SK-N-SH (cell line): ENCODE measurements around the gene ZIC3. TPM values are rescaled to one million over a fixed set of nuclear protein-coding genes. Genes with fewer than 3 reads are reported as not detected.

Experiments
- CTCF ChIA-PET: fragments of 300-600, 350-600 bp; formaldehyde crosslinking; extraction: SDS; loops from one replicate; lab custom pipeline; 2021; lab: Yijun Ruan, JAX
- POLR2A ChIA-PET: fragments of 350-600 bp; sonication (Branson Sonifier 250); formaldehyde crosslinking; extraction: SDS; loops from one replicate; lab custom pipeline; 2020; ENCODE audit warnings: antibody characterized with exemption, inconsistent platforms; lab: Yijun Ruan, JAX
- DNase-seq: peaks from one replicate; pipeline ENCODE4 v3.0.0; 2012
- H2AFZ ChIP-seq: fragments of 200-600 bp; sonication (generic); 2 replicates; pipeline ENCODE4 v1.8.1; 2016; ENCODE audit warnings: antibody characterized with exemption, mild to moderate bottlenecking, low read depth
- H3F3A ChIP-seq: fragments of 200-600 bp; sonication (generic); replicated peaks from 2 replicates; pipeline ENCODE3; 2016; ENCODE audit warnings: antibody characterized with exemption, mild to moderate bottlenecking; ENCODE audit not compliant: insufficient read depth
- H3K27ac ChIP-seq, 2 experiments: fragments of 200-500 bp in 1 of 2; fragments of 200-600 bp in 1 of 2; sonication (Bioruptor generic) in 1 of 2; sonication (generic), shearing (Covaris generic) in 1 of 2; 2 replicates each; pipeline versions ENCODE4 v1.5.1 to v1.6.1; 2014 to 2016; ENCODE audit warnings: low read depth in 2 of 2, inconsistent platforms in 1 of 2, low read length in 1 of 2, mild to moderate bottlenecking in 1 of 2, mixed read lengths in 1 of 2
- H3K27me3 ChIP-seq: fragments of 200-600 bp; sonication (generic), shearing (Covaris generic); 2 replicates; pipeline ENCODE4 v1.6.1; 2016; ENCODE audit warnings: mixed run types; ENCODE audit not compliant: insufficient read depth
- H3K36me3 ChIP-seq, 2 experiments: fragments of 200-500 bp in 1 of 2; fragments of 200-600 bp in 1 of 2; sonication (Bioruptor generic) in 1 of 2; sonication (generic) in 1 of 2; replicated peaks in 1 of 2; 2 replicates each; pipeline versions ENCODE3 to v1.5.1; 2014 to 2016; ENCODE audit warnings: low read length in 1 of 2, mild to moderate bottlenecking in 1 of 2; ENCODE audit not compliant: insufficient read depth in 2 of 2, control insufficient read depth in 1 of 2
- H3K4me1 ChIP-seq, 2 experiments: fragments of 200-500 bp in 1 of 2; fragments of 200-600 bp in 1 of 2; sonication (Bioruptor generic) in 1 of 2; sonication (generic), shearing (Covaris generic) in 1 of 2; 2 replicates each; pipeline versions ENCODE4 v1.5.1 to v1.6.1; 2014 to 2016; ENCODE audit warnings: low read depth in 1 of 2, low read length in 1 of 2, mixed run types in 1 of 2; ENCODE audit not compliant: insufficient read depth in 2 of 2, control insufficient read depth in 1 of 2
- H3K4me2 ChIP-seq: fragments of 200-600 bp; sonication (generic), shearing (Covaris generic); 2 replicates; pipeline ENCODE4 v1.6.1; 2017; ENCODE audit warnings: mixed run types
- H3K4me3 ChIP-seq, 2 experiments: fragments of 200-500 bp in 1 of 2; fragments of 200-600 bp in 1 of 2; sonication (Bioruptor generic) in 1 of 2; sonication (generic), shearing (Covaris generic) in 1 of 2; 2 replicates each; pipeline versions ENCODE4 v1.5.1 to v1.8.1; 2014 to 2016; ENCODE audit warnings: low read depth in 2 of 2, inconsistent platforms in 1 of 2, low read length in 1 of 2, mild to moderate bottlenecking in 1 of 2, mixed read lengths in 1 of 2, moderate library complexity in 1 of 2
- H3K79me2 ChIP-seq: fragments of 200-600 bp; sonication (generic); 2 replicates; pipeline ENCODE4 v1.8.1; 2017; ENCODE audit warnings: mild to moderate bottlenecking; ENCODE audit not compliant: insufficient read depth
- H3K9ac ChIP-seq: fragments of 200-600 bp; sonication (generic); 2 replicates; pipeline ENCODE4 v1.6.1; 2017; ENCODE audit warnings: mixed run types
- H3K9me2 ChIP-seq: fragments of 200-600 bp; sonication (generic); 2 replicates; pipeline ENCODE4 v1.6.1; 2017; ENCODE audit warnings: mixed run types
- H3K9me3 ChIP-seq: fragments of 200-600 bp; sonication (generic); 2 replicates; pipeline ENCODE4 v1.6.1; 2017; ENCODE audit warnings: mixed run types, mild to moderate bottlenecking, moderate library complexity
- H4K20me1 ChIP-seq: fragments of 200-600 bp; sonication (generic); 2 replicates; pipeline ENCODE4 v1.6.1; 2017; ENCODE audit warnings: mild to moderate bottlenecking, mixed run types; ENCODE audit not compliant: insufficient read depth
- FOXJ3 ChIP-seq: sonication (generic); formaldehyde crosslinking; IDR thresholded peaks from 2 replicates; pipeline ENCODE4 v1.5.1; 2020; ENCODE audit warnings: mild to moderate bottlenecking, missing genetic modification reagents
- NFIC ChIP-seq: IDR thresholded peaks from 2 replicates; pipeline ENCODE4 v1.4.0; 2012; ENCODE audit warnings: borderline replicate concordance
- RCOR1 ChIP-seq: fragments of 150-350 bp; IDR thresholded peaks from 2 replicates; pipeline ENCODE4 v1.6.1; 2017; ENCODE audit warnings: antibody characterized with exemption, low read length
- REST ChIP-seq: IDR thresholded peaks from 2 replicates; pipeline ENCODE4 v1.6.1; 2012; ENCODE audit warnings: mild to moderate bottlenecking, low read depth, low read length, moderate library complexity
- RXRA ChIP-seq: IDR thresholded peaks from 2 replicates; pipeline ENCODE4 v1.4.0; 2012; ENCODE audit warnings: low read depth, mild to moderate bottlenecking, borderline replicate concordance
- ZBTB33 ChIP-seq: IDR thresholded peaks from 2 replicates; pipeline ENCODE4 v1.4.0; 2012; ENCODE audit warnings: low read depth, borderline replicate concordance
- WGBS: methylation state at CpG from one replicate; pipeline ENCODE4 v1.1.6; 2017; ENCODE audit warnings: low lambda C conversion rate; 5-methylcytosine and 5-hydroxymethylcytosine counted together
- polyA plus RNA-seq, 3 experiments: library from polyadenylated mRNA; depleted of rRNA; stranded (reverse); fragments of >200 nt; gene quantifications; 2 replicates each; pipeline ENCODE4 v1.2.3, GENCODE V29; 2012

The ZIC3 gene
- polyA plus RNA-seq, 1 of the 3 experiments (the other 2 are of a cell fraction), result not detected

- no peak overlapping the region for H3K9ac ChIP-seq
- WGBS, result 45% methylated on average over 22 of the region's 24 CpGs
- no peaks in the 10 kb centered on the region for H3K36me3 ChIP-seq
- H3K27ac ChIP-seq, result no peak overlapping the region
- TF ChIP-seq FOXJ3 (CRISPR knock-in tag) (no peak), ZBTB33 (no peak)
- TF ChIP-seq, all 33 proteins: peak for 0
- Histone ChIP-seq H3K27me3 (peaks cover 15% of the 10 kb centered on the region; the same call in 1 of the 2 replicates), H2AFZ (no peak overlapping the region), H3K9me2 (no peaks in the 10 kb centered on the region), H3K4me3 (no peak overlapping the region), H3K9me3 (no peaks in the 10 kb centered on the region), H3K4me2 (no peak overlapping the region), H3F3A (peaks cover 2% of the 10 kb centered on the region), H3K4me1 (no peaks in the 10 kb centered on the region), H3K79me2 (no peaks in the 10 kb centered on the region), H4K20me1 (no peaks in the 10 kb centered on the region)
- ChIA-PET POLR2A (no interaction called here), CTCF (no interaction called here)
- DNase-seq, result no peak
Measured at GRCh38 chrX:137549073-137549472, 16.9 kb upstream of the ZIC3 start.

GRCh38 chrX:137549851-137550664 is 15.9 kb upstream of the ZIC3 start:
- Histone ChIP-seq H3K27me3 (peaks cover 15% of the 10 kb centered on the region; the same call in 1 of the 2 replicates), H3K79me2 (no peaks in the 10 kb centered on the region), H3K36me3 (no peaks in the 10 kb centered on the region), H3K27ac (no peak overlapping the region), H3K9me2 (no peaks in the 10 kb centered on the region), H2AFZ (no peak overlapping the region), H3K9ac (no peak overlapping the region), H3K4me2 (0 out of 2 replicates have a peak overlapping the region, but pooled peaks have one; percentile 2), H3K4me3 (no peak overlapping the region), H3F3A (peaks cover 2% of the 10 kb centered on the region), H3K9me3 (no peaks in the 10 kb centered on the region), H4K20me1 (no peaks in the 10 kb centered on the region), H3K4me1 (no peaks in the 10 kb centered on the region)
- 38% methylated on average over 45 of the region's 58 CpGs for WGBS
- TF ChIP-seq RCOR1, result no peak
- no peak for TF ChIP-seq RXRA
- no peak for TF ChIP-seq NFIC
- TF ChIP-seq REST, result no peak
- DNase-seq, result no peak
- CTCF ChIA-PET, result no interaction called here
- POLR2A ChIA-PET, result no interaction called here
